Loucy (cell line): Measurements from ENCODE around the gene L1CAM.

ENCODE experiments used
- H2AFZ ChIP-seq: fragments of 200-600 bp; sonication (generic); 2 replicates; pipeline ENCODE4 v1.6.0; 2016; ENCODE audit warnings: antibody characterized with exemption, mild to moderate bottlenecking, low read length, moderate library complexity
- H3F3A ChIP-seq: fragments of 200-600 bp; 2 replicates; pipeline ENCODE4 v1.6.0; 2016; ENCODE audit warnings: antibody characterized with exemption, low read depth, mild to moderate bottlenecking
- H3K27me3 ChIP-seq: fragments of 200-600 bp; sonication (generic); 2 replicates; pipeline ENCODE4 v1.6.1; 2014; ENCODE audit warnings: low read length, mild to moderate bottlenecking; ENCODE audit not compliant: insufficient read depth, poor library complexity, severe bottlenecking
- H3K36me3 ChIP-seq: fragments of 200-600 bp; sonication (generic); 2 replicates; pipeline ENCODE4 v1.6.1; 2016; ENCODE audit warnings: low read length; ENCODE audit not compliant: insufficient read depth
- H3K4me1 ChIP-seq: fragments of 200-600 bp; sonication (generic); 2 replicates; pipeline ENCODE4 v1.5.1; 2014; ENCODE audit warnings: low read length, mild to moderate bottlenecking; ENCODE audit not compliant: insufficient read depth, poor library complexity, severe bottlenecking
- H3K4me2 ChIP-seq: fragments of 200-600 bp; sonication (generic); 2 replicates; pipeline ENCODE4 v1.6.0; 2014; ENCODE audit warnings: antibody characterized with exemption, low read length, low read depth, mild to moderate bottlenecking; ENCODE audit not compliant: poor library complexity, severe bottlenecking
- H3K4me3 ChIP-seq: fragments of 200-600 bp; sonication (generic); 2 replicates; pipeline ENCODE4 v1.5.1; 2014; ENCODE audit warnings: low read length, mild to moderate bottlenecking, mixed read lengths; ENCODE audit not compliant: poor library complexity, severe bottlenecking
- H3K79me2 ChIP-seq: fragments of 200-600 bp; sonication (generic); 2 replicates; pipeline ENCODE4 v1.6.1; 2014; ENCODE audit warnings: low read length; ENCODE audit not compliant: insufficient read depth
- H3K9ac ChIP-seq: fragments of 200-600 bp; sonication (generic); 2 replicates; pipeline ENCODE4 v1.6.0; 2014; ENCODE audit warnings: mild to moderate bottlenecking, low read depth, low read length, moderate library complexity; ENCODE audit not compliant: poor library complexity, severe bottlenecking
- H3K9me2 ChIP-seq: fragments of 200-600 bp; sonication (generic); replicated peaks from 2 replicates; pipeline ENCODE4 v1.6.1; 2016; ENCODE audit warnings: low read depth, low read length, mixed read lengths
- H3K9me3 ChIP-seq: fragments of 200-600 bp; sonication (generic); 2 replicates; pipeline ENCODE4 v1.6.1; 2014; ENCODE audit warnings: mild to moderate bottlenecking, antibody characterized with exemption, low read length, low read depth; ENCODE audit not compliant: insufficient read depth
- H4K20me1 ChIP-seq: fragments of 200-600 bp; sonication (generic); 2 replicates; pipeline ENCODE4 v1.6.0; 2014; ENCODE audit warnings: antibody characterized with exemption, low read length, mild to moderate bottlenecking; ENCODE audit not compliant: insufficient read depth, poor library complexity, severe bottlenecking
- EZH2phosphoT487 ChIP-seq: fragments of 200-600 bp; IDR thresholded peaks from 2 replicates; pipeline ENCODE4 v1.6.1; 2018; ENCODE audit warnings: antibody characterized with exemption, mild to moderate bottlenecking, moderate library complexity, borderline replicate concordance
- TF ChIP-seq, protein P1 (sequence below): fragments of 200-600 bp; sonication (generic); conservative IDR thresholded peaks from 2 replicates; pipeline ENCODE4 v1.5.1; 2014; ENCODE audit warnings: mild to moderate bottlenecking, antibody characterized with exemption, low read length

Gene L1CAM

DNA sequence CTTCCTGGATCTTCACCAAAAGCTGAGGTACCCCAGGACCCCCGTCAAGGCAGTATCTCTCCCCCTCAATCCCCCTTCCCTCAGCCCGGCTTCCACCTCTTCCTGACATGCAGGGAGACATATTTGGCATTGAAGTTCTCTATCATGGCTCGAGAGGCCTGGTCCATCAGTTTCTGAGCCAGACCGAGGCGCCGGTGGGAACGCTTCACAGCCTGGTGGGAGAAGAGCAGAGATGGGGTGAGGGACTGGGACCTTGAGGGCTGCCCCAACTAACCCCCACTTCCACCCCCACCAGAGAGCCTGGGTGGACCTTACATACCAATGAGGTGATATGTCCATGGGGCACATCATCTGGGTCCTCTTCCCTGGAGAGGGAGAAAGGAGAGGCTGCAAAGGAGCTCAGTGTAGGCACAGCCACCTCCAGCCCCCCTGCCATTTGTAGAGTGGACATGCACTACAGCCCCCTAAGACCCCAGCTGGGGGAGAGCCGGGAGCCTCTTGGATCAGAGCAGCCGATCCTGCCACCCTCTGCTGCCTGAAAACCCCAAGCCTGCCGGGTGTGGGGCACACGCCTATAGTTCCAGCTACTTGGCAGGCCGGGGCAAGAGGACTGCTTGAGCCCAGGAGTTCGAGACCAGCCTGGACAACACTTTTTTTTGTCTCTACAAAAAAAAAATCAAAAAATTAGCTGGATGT, 46.4 kb upstream of the L1CAM start:
- TF ChIP-seq EZH2phosphoT487: no peak
- TF ChIP-seq, protein P1, sequence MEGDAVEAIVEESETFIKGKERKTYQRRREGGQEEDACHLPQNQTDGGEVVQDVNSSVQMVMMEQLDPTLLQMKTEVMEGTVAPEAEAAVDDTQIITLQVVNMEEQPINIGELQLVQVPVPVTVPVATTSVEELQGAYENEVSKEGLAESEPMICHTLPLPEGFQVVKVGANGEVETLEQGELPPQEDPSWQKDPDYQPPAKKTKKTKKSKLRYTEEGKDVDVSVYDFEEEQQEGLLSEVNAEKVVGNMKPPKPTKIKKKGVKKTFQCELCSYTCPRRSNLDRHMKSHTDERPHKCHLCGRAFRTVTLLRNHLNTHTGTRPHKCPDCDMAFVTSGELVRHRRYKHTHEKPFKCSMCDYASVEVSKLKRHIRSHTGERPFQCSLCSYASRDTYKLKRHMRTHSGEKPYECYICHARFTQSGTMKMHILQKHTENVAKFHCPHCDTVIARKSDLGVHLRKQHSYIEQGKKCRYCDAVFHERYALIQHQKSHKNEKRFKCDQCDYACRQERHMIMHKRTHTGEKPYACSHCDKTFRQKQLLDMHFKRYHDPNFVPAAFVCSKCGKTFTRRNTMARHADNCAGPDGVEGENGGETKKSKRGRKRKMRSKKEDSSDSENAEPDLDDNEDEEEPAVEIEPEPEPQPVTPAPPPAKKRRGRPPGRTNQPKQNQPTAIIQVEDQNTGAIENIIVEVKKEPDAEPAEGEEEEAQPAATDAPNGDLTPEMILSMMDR: no peak
- H3K9me2 ChIP-seq: no peaks in the 10 kb centered on the region
- H3K9me3 ChIP-seq: no peaks in the 10 kb centered on the region
- no peak overlapping the region for H3K9ac ChIP-seq
- H3K36me3 ChIP-seq: no peaks in the 10 kb centered on the region
- H3K4me1 ChIP-seq: peaks cover 13% of the 10 kb centered on the region
- H3K79me2 ChIP-seq: peaks cover 48% of the 10 kb centered on the region
- no peak overlapping the region for H3K4me3 ChIP-seq
- H4K20me1 ChIP-seq: no peaks in the 10 kb centered on the region
- no peak overlapping the region for H3K4me2 ChIP-seq
- H3F3A ChIP-seq: peaks cover 4% of the 10 kb centered on the region; the same call in 1 of the 2 replicates
- no peak overlapping the region for H2AFZ ChIP-seq
- H3K27me3 ChIP-seq: no peaks in the 10 kb centered on the region

DNA sequence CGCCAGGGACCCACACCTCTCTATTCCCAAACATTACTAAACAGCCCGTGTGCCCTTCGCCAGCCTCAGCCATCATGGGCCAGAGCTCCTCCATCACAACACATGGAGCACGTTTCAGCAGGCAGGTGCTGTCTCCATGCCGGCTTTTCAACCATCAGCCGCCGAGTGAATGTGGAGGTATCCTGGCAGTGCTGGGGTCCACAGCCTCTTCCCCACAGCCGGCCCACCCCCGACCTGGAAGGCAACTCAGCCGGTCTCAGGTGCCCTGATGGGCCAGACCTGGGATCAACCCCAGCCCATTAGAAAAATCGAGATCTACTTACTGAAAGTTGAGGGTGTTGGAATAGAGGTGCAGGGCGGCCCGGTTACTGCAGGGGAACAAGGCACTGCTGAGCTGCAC, 45.8 kb upstream of the L1CAM start:
- peaks cover 13% of the 10 kb centered on the region for H3K4me1 ChIP-seq
- no peaks in the 10 kb centered on the region for H4K20me1 ChIP-seq
- no peaks in the 10 kb centered on the region for H3K9me3 ChIP-seq
- peak overlapping the region; percentile 12 for H3K9ac ChIP-seq
- TF ChIP-seq EZH2phosphoT487: no peak
- TF ChIP-seq, protein P1: no peak
- H3K4me3 ChIP-seq: no peak overlapping the region
- no peaks in the 10 kb centered on the region for H3K9me2 ChIP-seq
- H3F3A ChIP-seq: peaks cover 4% of the 10 kb centered on the region; the same call in 1 of the 2 replicates
- H2AFZ ChIP-seq: no peak overlapping the region
- H3K4me2 ChIP-seq: no peak overlapping the region
- H3K36me3 ChIP-seq: no peaks in the 10 kb centered on the region
- peaks cover 48% of the 10 kb centered on the region for H3K79me2 ChIP-seq
- no peaks in the 10 kb centered on the region for H3K27me3 ChIP-seq

DNA sequence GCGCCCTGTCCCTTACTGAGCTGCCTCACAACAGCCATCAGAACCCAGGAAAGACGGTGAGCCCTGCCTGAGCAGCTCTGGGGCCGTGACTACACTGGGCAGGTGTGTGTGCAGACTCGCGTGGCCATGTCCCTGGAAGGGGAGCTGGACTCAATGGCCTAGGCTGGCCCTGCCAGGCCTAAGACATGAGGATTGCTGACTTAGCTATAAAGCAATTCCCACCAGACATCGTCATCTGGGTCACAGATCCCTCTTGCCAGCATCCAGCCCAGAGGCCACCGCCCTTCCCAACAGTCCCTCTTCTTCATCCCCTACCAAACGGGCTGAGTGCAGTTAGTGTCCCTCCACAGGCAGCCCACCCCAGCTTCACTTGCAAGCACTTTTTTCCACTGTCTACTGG, 45.2 kb upstream of the L1CAM start:
- Histone ChIP-seq H3K4me3 (no peak overlapping the region), H3K27me3 (no peaks in the 10 kb centered on the region), H3K9me3 (no peaks in the 10 kb centered on the region), H3K9ac (peak overlapping the region; percentile 12), H3K36me3 (no peaks in the 10 kb centered on the region), H3F3A (peaks cover 7% of the 10 kb centered on the region; the same call in 1 of the 2 replicates), H3K4me1 (peaks cover 13% of the 10 kb centered on the region), H2AFZ (no peak overlapping the region), H3K9me2 (no peaks in the 10 kb centered on the region), H4K20me1 (no peaks in the 10 kb centered on the region), H3K79me2 (peaks cover 48% of the 10 kb centered on the region), H3K4me2 (no peak overlapping the region)
- no peak for TF ChIP-seq EZH2phosphoT487
- TF ChIP-seq, protein P1: no peak
